ENCODE measurements around the gene CHTF8.
"Not testable (repeated sequence)": the region's sequence is repeated elsewhere in the genome, so short reads cannot be mapped to it uniquely, and the experiment has no call there.

The CHTF8 gene

GRCh38 chr16:69132424-69133252 lies at the start of gene CHTF8, which contains the start of gene UTP4:
Gene CHTF8 (minus strand): TSS chr16:69132588. CDS start chr16:69121458, 11,130 bp downstream.
Gene UTP4 (plus strand): TSS chr16:69132649. CDS start chr16:69133460, 811 bp downstream.
- DNase-seq = peak; percentile 96

- no peak for DNase-seq
Measured at GRCh38 chr16:69180011-69180338, 47.6 kb upstream of the CHTF8 start.

GRCh38 chr16:69179328-69180010 lies 47.1 kb upstream of the CHTF8 start:
- peak; percentile 88 for DNase-seq

- no peak for DNase-seq
Measured at GRCh38 chr16:69176033-69176800, 43.8 kb upstream of the CHTF8 start.

- no peak for DNase-seq
Measured at GRCh38 chr16:69171325-69172084, 39.1 kb upstream of the CHTF8 start.

- DNase-seq = no peak
Measured at GRCh38 chr16:69169607-69170352, 37.4 kb upstream of the CHTF8 start.

- no peak for DNase-seq
Measured at GRCh38 chr16:69169051-69169450, 36.7 kb upstream of the CHTF8 start.

- DNase-seq = no peak
Measured at GRCh38 chr16:69166946-69167930, 34.9 kb upstream of the CHTF8 start.

GRCh38 chr16:69166221-69166833 lies 33.9 kb upstream of the CHTF8 start:
- DNase-seq = no peak

GRCh38 chr16:69165584-69165983 lies 33.2 kb upstream of the CHTF8 start:
- DNase-seq = no peak

- no peak for DNase-seq
Measured at GRCh38 chr16:69160192-69160591, 27.8 kb upstream of the CHTF8 start.

GRCh38 chr16:69157196-69157595 lies 24.8 kb upstream of the CHTF8 start:
- no peak for DNase-seq

GRCh38 chr16:69150146-69150865 lies 17.9 kb upstream of the CHTF8 start:
- DNase-seq = peak; percentile 78

- not testable (repeated sequence) for DNase-seq
Measured at GRCh38 chr16:69149621-69150020, 17.2 kb upstream of the CHTF8 start.

GRCh38 chr16:69145658-69146057 lies 13.3 kb upstream of the CHTF8 start:
- no peak for DNase-seq

GRCh38 chr16:69143116-69143515 lies 10.7 kb upstream of the CHTF8 start:
- no peak for DNase-seq

GRCh38 chr16:69141936-69142335 lies 9.5 kb upstream of the CHTF8 start:
- DNase-seq = no peak

- DNase-seq = no peak
Measured at GRCh38 chr16:69141014-69141413, 8.6 kb upstream of the CHTF8 start.

GRCh38 chr16:69139464-69139863 lies 7.1 kb upstream of the CHTF8 start:
- not testable (repeated sequence) for DNase-seq

GRCh38 chr16:69138608-69139007 lies 6.2 kb upstream of the CHTF8 start:
- no peak for DNase-seq
